Measurements from ENCODE around the gene DGUOK. TPM values are rescaled to one million over a fixed set of nuclear protein-coding genes. Genes with fewer than 3 reads are reported as not detected.
"Not testable (repeated sequence)": the region's sequence is repeated elsewhere in the genome, so short reads cannot be mapped to it uniquely, and the experiment has no call there.

Gene DGUOK
- polyA plus RNA-seq, 4 donors, result 52.5 to 107 (median 86.3) TPM

DNA sequence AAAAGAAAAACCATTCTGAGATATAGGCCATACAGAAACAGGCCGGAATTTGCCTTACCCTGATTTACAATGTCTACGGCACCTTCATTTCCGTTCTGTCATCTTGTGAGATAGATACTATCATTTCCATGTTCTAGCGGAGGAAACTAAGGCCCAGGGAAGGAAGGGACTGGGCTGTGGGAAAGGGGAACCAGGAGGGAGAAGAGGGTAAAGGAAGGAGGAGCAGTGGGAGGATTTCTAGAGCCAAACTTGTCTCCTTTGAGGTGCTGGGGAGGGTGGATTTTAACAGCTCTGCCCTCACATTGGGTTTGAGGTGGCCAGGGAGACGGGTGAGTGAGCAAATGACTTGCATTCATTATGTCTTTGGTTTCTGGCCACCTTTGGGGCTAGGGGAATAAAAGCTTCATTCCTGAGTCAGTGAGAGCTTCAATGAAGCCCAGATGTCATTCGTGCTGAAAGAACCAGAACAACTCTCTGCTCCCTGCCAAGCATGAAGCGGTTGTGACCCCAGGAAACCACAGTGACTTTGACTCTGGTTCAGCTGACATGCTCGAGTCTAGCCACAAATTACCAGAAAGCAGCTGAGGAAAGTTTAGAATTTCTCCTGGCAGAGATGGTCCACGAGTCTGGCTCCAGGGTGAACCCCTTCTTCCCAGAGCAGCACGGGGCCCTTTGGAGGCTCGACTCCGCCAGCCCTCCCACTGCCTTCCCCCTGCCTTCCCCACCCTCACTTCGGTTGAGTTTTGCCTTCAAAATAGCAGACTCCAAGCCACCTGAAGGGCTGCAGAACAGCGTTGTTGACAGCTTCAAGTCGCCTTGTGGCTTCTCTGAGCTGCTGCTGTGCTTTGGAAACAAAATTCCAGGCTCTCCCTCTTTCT, 30.1 kb upstream of the DGUOK start:
- Histone ChIP-seq H3K4me1 (ENCODE audit: control insufficient read depth in 3 of 3, insufficient read depth in 2 of 3, low read depth in 1 of 3, low read length in 2 of 3) (no peaks in the 10 kb centered on the region), H3K27me3 (ENCODE audit: control insufficient read depth in 3 of 3, insufficient read depth in 3 of 3, low read length in 3 of 3) (no peaks in the 10 kb centered on the region), H3K9me3 (ENCODE audit: control insufficient read depth in 2 of 2, insufficient read depth in 1 of 2, low read depth in 1 of 2, low read length in 1 of 2) (no peaks in the 10 kb centered on the region), H3K4me3 (ENCODE audit: low read depth in 1 of 3, low read length in 3 of 3) (peak overlapping the region in 1 of 3 donors; percentile 44), H3K36me3 (ENCODE audit: control insufficient read depth in 3 of 3, insufficient read depth in 2 of 3, low read depth in 1 of 3, low read length in 3 of 3) (peaks cover 0 to 3% (median 0%) of the 10 kb centered on the region in 3 donors), H3K27ac (ENCODE audit: low read depth in 1 of 3, low read length in 2 of 3) (peak overlapping the region; percentile 14 to 58 (median 27))
- FAIRE-seq, result no peak
- DNase-seq, result peak in 1 of 2 donors; percentile 32
- 58 to 72% (median 64%) methylated on average over 15 of the region's 15 CpGs for WGBS, 3 donors

DNA sequence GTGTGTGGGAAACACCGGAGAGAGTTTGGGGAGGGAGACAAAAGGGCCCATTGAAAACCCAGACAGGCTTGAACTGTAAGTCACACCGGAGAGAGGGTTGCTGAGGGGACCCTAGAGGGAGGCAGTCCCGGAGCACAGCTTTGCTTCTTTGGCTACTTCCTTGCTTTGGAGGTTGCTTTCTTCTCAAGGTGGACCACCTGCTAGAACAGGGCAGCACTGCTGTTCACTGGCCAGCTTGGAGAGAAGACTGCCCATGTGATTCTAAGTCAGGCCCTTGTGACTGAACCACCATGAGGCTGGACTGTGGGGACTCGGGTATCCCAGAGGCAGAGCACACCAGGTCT, 29.5 kb upstream of the DGUOK start:
- Histone ChIP-seq H3K4me1 (ENCODE audit: control insufficient read depth in 3 of 3, insufficient read depth in 2 of 3, low read depth in 1 of 3, low read length in 2 of 3) (no peaks in the 10 kb centered on the region), H3K27ac (ENCODE audit: low read depth in 1 of 3, low read length in 2 of 3) (peak overlapping the region; percentile 14 to 58 (median 27)), H3K9me3 (ENCODE audit: control insufficient read depth in 2 of 2, insufficient read depth in 1 of 2, low read depth in 1 of 2, low read length in 1 of 2) (no peaks in the 10 kb centered on the region), H3K27me3 (ENCODE audit: control insufficient read depth in 3 of 3, insufficient read depth in 3 of 3, low read length in 3 of 3) (no peaks in the 10 kb centered on the region), H3K36me3 (ENCODE audit: control insufficient read depth in 3 of 3, insufficient read depth in 2 of 3, low read depth in 1 of 3, low read length in 3 of 3) (peaks cover 0 to 3% (median 0%) of the 10 kb centered on the region in 3 donors), H3K4me3 (ENCODE audit: low read depth in 1 of 3, low read length in 3 of 3) (peak overlapping the region in 1 of 3 donors; percentile 44)
- no peak for FAIRE-seq
- 74 to 87% (median 76%) methylated on average over 4 of the region's 4 CpGs for WGBS, 3 donors
- DNase-seq, result no peak

DNA sequence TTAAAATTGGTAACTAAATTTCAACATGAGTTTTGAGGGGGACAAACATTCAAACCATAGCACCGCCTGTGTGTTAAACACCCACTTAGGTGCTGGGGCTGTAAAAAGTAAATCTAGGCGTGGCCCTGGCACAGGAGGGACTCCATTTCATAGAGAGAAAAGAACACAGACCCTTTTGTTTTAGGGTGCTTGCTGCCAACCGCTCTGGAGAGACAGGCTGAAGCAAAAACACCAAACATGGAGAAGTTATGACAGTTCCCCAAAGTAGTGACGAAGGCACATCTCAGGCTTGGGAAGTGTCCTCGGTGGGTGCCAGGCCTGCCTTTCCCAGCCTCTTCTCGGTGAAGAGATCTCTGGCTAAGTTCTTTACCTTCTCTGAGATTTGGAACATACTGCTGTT, 28.7 kb upstream of the DGUOK start:
- DNase-seq, result no peak
- 59 to 69% (median 66%) methylated on average over 6 of the region's 6 CpGs for WGBS, 3 donors
- Histone ChIP-seq H3K9me3 (ENCODE audit: control insufficient read depth in 2 of 2, insufficient read depth in 1 of 2, low read depth in 1 of 2, low read length in 1 of 2) (no peaks in the 10 kb centered on the region), H3K27ac (ENCODE audit: low read depth in 1 of 3, low read length in 2 of 3) (peak overlapping the region in 1 of 3 donors; percentile 58), H3K36me3 (ENCODE audit: control insufficient read depth in 3 of 3, insufficient read depth in 2 of 3, low read depth in 1 of 3, low read length in 3 of 3) (peaks cover 0 to 3% (median 0%) of the 10 kb centered on the region in 3 donors), H3K4me1 (ENCODE audit: control insufficient read depth in 3 of 3, insufficient read depth in 2 of 3, low read depth in 1 of 3, low read length in 2 of 3) (no peaks in the 10 kb centered on the region), H3K27me3 (ENCODE audit: control insufficient read depth in 3 of 3, insufficient read depth in 3 of 3, low read length in 3 of 3) (no peaks in the 10 kb centered on the region), H3K4me3 (ENCODE audit: low read depth in 1 of 3, low read length in 3 of 3) (peak overlapping the region in 1 of 3 donors; percentile 44)
- FAIRE-seq, result no peak

DNA sequence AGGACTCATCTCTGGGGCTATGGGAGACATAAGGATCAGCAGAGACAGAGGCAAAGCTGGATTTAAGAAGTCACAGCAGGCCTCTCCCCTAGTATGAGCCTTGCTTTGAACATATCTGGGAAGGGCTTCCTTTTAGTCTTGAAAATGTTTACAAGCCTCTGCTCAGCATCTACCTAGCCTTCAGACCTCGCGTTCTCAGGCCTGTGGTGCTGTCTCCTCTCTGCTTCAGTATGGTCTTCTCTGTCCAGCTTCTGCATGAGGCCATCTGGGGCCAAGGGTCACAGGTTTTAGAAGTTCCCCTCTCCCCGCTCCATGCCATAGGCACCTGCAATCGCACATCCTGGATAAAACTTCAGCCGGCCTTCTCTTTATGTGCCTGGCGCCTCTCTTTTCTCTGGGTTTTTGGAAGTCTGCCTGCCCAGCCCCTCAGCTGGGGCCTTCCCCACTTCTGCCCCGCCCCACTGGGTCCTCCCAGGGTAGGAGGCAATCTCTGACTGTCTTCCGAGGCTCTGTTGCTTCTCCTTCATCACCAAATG, 26.8 kb upstream of the DGUOK start:
- WGBS, 3 donors, result 82 to 90% (median 89%) methylated on average over 8 of the region's 8 CpGs
- no peak for FAIRE-seq

DNA sequence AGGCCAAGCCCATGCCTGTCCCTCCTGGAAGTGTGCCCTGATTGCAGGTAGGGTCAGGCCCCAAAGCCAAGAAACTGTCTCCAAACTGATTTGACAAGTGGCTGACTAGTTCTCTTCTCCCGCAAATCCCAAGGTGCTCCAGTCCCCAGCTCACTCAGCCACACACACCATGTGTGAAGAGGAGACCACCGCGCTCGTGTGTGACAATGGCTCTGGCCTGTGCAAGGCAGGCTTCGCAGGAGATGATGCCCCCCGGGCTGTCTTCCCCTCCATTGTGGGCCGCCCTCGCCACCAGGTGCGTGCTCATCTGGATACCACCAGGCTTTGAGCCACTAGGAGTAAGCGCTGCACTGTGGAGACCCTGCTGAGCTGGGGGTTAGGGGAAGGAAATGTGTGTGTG, 25.5 kb upstream of the DGUOK start:
- no peak overlapping the region for H3K4me3 ChIP-seq (ENCODE audit: low read depth in 1 of 3, low read length in 3 of 3)
- no peaks in the 10 kb centered on the region for H3K9me3 ChIP-seq (ENCODE audit: control insufficient read depth in 2 of 2, insufficient read depth in 1 of 2, low read depth in 1 of 2, low read length in 1 of 2)
- no peak for FAIRE-seq
- DNase-seq, result no peak
- H3K4me1 ChIP-seq (ENCODE audit: control insufficient read depth in 3 of 3, insufficient read depth in 2 of 3, low read depth in 1 of 3, low read length in 2 of 3), result no peaks in the 10 kb centered on the region
- 88 to 90% (median 90%) methylated on average over 9 to 10 of the region's 10 CpGs for WGBS, 3 donors
- H3K36me3 ChIP-seq (ENCODE audit: control insufficient read depth in 3 of 3, insufficient read depth in 2 of 3, low read depth in 1 of 3, low read length in 3 of 3), result peaks cover 0 to 3% (median 0%) of the 10 kb centered on the region in 3 donors
- H3K27me3 ChIP-seq (ENCODE audit: control insufficient read depth in 3 of 3, insufficient read depth in 3 of 3, low read length in 3 of 3), result no peaks in the 10 kb centered on the region
- H3K27ac ChIP-seq (ENCODE audit: low read depth in 1 of 3, low read length in 2 of 3), result no peak overlapping the region

More for the DNA sequence above, 26.8 kb upstream of the DGUOK start:
- Histone ChIP-seq H3K27me3 (ENCODE audit: control insufficient read depth in 3 of 3, insufficient read depth in 3 of 3, low read length in 3 of 3) (no peaks in the 10 kb centered on the region), H3K27ac (ENCODE audit: low read depth in 1 of 3, low read length in 2 of 3) (peak overlapping the region in 1 of 3 donors; percentile 33), H3K9me3 (ENCODE audit: control insufficient read depth in 2 of 2, insufficient read depth in 1 of 2, low read depth in 1 of 2, low read length in 1 of 2) (no peaks in the 10 kb centered on the region), H3K4me3 (ENCODE audit: low read depth in 1 of 3, low read length in 3 of 3) (peak overlapping the region in 1 of 3 donors; percentile 28), H3K4me1 (ENCODE audit: control insufficient read depth in 3 of 3, insufficient read depth in 2 of 3, low read depth in 1 of 3, low read length in 2 of 3) (no peaks in the 10 kb centered on the region), H3K36me3 (ENCODE audit: control insufficient read depth in 3 of 3, insufficient read depth in 2 of 3, low read depth in 1 of 3, low read length in 3 of 3) (peaks cover 0 to 3% (median 0%) of the 10 kb centered on the region in 3 donors)
- DNase-seq, result no peak

DNA sequence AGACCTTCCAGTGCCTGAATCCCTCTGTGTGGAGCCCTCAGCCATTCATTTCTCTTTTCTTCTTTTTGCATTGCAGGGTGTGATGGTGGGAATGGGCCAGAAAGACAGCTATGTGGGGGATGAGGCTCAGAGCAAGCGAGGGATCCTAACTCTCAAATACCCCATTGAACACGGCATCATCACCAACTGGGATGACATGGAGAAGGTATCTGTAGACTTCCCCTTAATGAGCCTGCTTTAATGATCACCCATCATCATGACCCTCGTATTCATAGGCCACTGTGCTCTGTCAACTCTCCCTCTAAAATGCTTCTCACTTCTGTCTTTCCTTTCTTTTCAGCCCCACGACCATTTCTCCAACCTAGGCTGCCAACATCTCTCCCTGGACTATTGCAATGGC, 24.4 kb upstream of the DGUOK start:
- Histone ChIP-seq H3K36me3 (ENCODE audit: control insufficient read depth in 3 of 3, insufficient read depth in 2 of 3, low read depth in 1 of 3, low read length in 3 of 3) (peaks cover 0 to under 1% (median 0%) of the 10 kb centered on the region in 3 donors), H3K4me1 (ENCODE audit: control insufficient read depth in 3 of 3, insufficient read depth in 2 of 3, low read depth in 1 of 3, low read length in 2 of 3) (no peaks in the 10 kb centered on the region), H3K9me3 (ENCODE audit: control insufficient read depth in 2 of 2, insufficient read depth in 1 of 2, low read depth in 1 of 2, low read length in 1 of 2) (no peaks in the 10 kb centered on the region), H3K4me3 (ENCODE audit: low read depth in 1 of 3, low read length in 3 of 3) (no peak overlapping the region), H3K27ac (ENCODE audit: low read depth in 1 of 3, low read length in 2 of 3) (no peak overlapping the region), H3K27me3 (ENCODE audit: control insufficient read depth in 3 of 3, insufficient read depth in 3 of 3, low read length in 3 of 3) (no peaks in the 10 kb centered on the region)
- WGBS, 3 donors, result 76 to 94% (median 89%) methylated on average over 4 of the region's 4 CpGs
- no peak for FAIRE-seq
- DNase-seq, result no peak

DNA sequence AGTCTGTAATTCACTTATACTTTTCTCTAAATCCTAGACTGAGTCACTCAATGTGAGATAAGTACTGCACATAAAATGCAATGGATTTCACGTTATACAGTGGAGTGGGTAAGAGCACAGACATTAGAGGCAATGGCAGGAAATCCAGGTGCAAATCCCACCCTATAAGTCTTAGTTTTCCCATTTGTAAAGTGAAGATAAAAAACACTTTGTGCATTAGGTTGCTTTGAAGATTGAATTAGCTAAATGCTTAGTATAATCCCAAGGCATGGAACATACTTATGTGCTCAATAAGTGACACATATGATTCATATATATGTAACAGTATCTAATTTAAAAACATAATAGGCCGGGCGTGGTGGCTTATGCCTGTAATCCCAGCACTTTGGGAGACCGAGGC, 23.4 kb upstream of the DGUOK start:
- H3K27me3 ChIP-seq (ENCODE audit: control insufficient read depth in 3 of 3, insufficient read depth in 3 of 3, low read length in 3 of 3), result no peaks in the 10 kb centered on the region
- H3K4me3 ChIP-seq (ENCODE audit: low read depth in 1 of 3, low read length in 3 of 3), result no peak overlapping the region
- 85 to 89% (median 88%) methylated on average over 4 of the region's 4 CpGs for WGBS, 3 donors
- H3K27ac ChIP-seq (ENCODE audit: low read depth in 1 of 3, low read length in 2 of 3), result no peak overlapping the region
- H3K9me3 ChIP-seq (ENCODE audit: control insufficient read depth in 2 of 2, insufficient read depth in 1 of 2, low read depth in 1 of 2, low read length in 1 of 2), result no peaks in the 10 kb centered on the region
- H3K36me3 ChIP-seq (ENCODE audit: control insufficient read depth in 3 of 3, insufficient read depth in 2 of 3, low read depth in 1 of 3, low read length in 3 of 3), result no peaks in the 10 kb centered on the region
- FAIRE-seq, result no peak
- H3K4me1 ChIP-seq (ENCODE audit: control insufficient read depth in 3 of 3, insufficient read depth in 2 of 3, low read depth in 1 of 3, low read length in 2 of 3), result no peaks in the 10 kb centered on the region
- DNase-seq, result no peak

DNA sequence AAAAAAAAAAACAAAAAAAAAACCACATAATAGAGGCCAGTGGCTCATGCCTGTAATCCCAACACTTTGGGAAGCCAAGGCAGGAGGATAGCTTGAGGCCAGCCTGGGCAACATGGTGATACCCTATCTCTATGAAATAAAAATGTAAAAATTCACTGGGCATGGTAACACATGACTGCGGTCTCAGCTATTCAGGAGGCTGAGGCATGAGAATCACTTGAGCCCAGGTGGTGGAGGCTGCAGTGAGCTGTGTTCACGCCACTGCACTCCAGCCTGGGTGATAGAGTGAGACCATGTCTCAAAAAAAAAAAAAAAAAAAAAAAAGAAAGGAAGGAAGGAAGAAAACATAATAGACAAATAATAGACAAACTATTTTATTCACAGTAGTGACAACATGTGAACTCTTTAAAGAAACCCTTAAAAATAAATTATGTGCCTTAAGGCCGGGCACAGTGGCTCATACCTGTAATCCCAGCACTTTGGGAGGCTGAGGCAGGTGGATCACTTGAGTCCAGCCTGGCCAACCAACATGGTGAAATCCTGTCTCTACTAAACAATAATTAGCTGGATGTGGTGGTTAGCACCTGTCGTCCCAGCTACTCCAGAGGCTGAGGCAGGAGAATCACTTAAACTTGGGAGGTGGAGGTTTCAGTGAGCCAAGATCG, 22.6 kb upstream of the DGUOK start:
- H3K9me3 ChIP-seq (ENCODE audit: control insufficient read depth in 2 of 2, insufficient read depth in 1 of 2, low read depth in 1 of 2, low read length in 1 of 2); H3K4me3 ChIP-seq (ENCODE audit: low read depth in 1 of 3, low read length in 3 of 3); H3K36me3 ChIP-seq (ENCODE audit: control insufficient read depth in 3 of 3, insufficient read depth in 2 of 3, low read depth in 1 of 3, low read length in 3 of 3); H3K27me3 ChIP-seq (ENCODE audit: control insufficient read depth in 3 of 3, insufficient read depth in 3 of 3, low read length in 3 of 3); H3K27ac ChIP-seq (ENCODE audit: low read depth in 1 of 3, low read length in 2 of 3); DNase-seq; H3K4me1 ChIP-seq (ENCODE audit: control insufficient read depth in 3 of 3, insufficient read depth in 2 of 3, low read depth in 1 of 3, low read length in 2 of 3); FAIRE-seq: not testable (repeated sequence)
- WGBS, 3 donors, result 89 to 95% (median 94%) methylated on average over 5 of the region's 5 CpGs
